Activated effector memory CD4-positive, alpha-beta T cell treated with Interleukin-2 at 50 U/mL for 16 hours (primary cell): Measurements from ENCODE around the gene BAIAP2L2.

Source experiments
- DNase-seq: peaks from one replicate; pipeline ENCODE4 v3.0.0-alpha.2; 2020

Gene BAIAP2L2

DNA sequence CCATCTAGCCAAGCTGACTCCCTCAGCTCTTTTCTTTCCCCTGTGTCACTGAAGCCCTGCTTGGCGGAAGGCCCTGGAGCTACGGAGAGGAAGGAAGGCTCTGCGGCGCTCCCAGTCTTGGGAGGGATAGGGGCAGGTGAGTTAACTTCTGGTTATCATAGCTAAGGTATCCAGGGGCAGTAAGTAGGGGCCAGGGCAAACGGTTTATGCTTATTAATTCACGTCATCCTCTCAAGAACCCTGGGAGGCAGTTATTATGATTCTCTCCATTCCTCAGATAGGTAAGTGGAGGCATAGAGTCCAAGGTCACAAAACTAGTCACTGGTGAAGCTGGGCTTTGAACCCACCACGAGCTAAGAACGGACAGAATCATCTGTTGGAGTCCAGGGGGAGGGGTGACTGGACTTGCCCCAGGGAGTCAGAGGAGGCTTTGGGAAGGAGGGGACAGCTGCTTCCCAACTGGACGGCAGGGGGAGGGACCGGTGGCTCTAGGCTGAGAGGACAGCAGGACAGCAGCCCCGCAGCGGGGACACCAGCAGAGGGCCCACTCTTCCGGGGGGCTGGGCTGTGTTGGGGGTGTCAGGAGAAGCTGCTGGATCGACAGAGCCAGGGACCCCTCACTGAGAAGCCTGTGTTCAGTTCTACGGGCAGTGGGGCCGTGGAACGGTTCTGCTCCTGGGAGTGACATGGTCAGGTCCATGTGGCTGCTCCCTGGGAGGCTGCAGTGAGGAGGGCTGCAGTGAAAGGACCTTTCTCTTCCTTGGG is 3.5 kb downstream of the BAIAP2L2 start:
- DNase-seq = no peak

DNA sequence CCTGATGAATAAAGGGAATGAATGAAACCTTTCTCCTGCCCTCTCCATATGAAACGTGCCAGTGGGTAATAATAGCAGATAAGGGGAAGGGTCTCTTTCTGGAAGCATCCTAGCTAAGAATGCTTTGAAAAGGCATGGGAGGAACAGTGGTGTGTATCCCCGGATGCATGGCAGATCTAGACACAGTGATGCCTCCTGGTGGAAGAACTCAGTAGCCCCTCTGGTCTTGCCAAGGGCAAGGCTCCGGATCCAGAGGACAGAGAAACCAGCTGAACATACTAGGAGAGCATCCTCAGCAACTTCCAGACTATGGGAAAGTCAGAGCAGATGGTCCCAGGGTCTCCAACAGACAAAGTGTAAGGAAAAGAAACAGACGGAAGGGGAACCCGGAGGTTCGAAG is 6.4 kb downstream of the BAIAP2L2 start:
- DNase-seq = no peak

DNA sequence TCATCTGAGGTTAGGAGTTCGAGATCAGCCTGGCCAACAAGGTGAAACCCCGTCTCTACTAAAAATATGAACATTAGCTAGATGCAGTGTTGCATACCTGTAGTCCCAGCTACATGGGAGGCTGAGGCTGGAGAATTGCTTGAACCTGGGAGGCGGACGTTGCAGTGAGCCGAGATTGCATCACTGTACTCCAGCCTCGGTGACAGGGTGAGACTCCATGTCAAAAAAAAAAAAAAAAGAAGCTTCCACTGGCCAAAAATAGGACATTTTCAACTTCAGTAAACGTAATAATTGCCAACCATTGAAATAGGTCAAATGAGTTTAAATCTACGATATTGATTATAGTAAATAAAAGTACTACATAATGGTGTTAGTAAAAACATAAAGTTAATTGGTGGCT is 6.8 kb downstream of the BAIAP2L2 start:
- no peak for DNase-seq

DNA sequence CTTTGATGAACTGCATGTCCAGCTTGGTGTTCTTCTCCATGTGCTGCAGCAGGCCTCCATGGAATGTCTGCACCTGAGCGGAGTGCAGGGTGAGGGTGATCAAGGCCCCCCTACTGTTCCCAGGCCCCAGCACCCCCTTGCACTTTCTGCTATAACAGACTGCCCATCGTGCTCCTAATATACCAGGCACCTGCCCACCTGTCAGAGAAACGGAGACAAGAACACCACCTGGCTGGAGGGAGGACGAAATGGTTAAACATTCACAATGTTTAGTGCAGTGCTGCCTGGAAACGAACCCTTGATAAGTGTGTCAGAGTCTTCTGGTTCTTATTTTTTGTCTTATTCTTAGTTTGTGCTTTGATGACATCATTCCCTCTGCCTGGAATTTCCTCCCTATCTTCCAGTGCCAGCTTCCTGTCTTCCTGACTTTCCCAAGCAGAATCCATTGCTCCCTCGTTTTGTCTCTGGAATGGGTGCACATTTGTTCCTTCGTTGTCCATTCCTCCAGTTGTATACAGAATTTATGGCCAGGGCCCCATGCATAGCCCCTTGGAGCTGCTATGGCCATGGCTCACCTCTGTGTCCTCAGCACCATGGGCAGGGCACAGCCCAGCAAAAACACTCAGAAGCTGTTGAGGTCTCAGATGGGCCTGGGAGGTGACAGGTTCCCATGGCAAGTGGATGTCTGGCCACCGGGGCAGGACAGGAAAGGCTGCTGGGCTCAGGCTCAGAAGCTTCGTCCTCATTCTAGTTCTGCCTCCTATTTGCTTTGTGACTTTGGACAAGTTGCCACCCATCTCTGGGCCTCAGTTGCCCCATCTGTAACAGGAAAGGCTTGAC is 11.9 kb downstream of the BAIAP2L2 start:
- DNase-seq = no peak

DNA sequence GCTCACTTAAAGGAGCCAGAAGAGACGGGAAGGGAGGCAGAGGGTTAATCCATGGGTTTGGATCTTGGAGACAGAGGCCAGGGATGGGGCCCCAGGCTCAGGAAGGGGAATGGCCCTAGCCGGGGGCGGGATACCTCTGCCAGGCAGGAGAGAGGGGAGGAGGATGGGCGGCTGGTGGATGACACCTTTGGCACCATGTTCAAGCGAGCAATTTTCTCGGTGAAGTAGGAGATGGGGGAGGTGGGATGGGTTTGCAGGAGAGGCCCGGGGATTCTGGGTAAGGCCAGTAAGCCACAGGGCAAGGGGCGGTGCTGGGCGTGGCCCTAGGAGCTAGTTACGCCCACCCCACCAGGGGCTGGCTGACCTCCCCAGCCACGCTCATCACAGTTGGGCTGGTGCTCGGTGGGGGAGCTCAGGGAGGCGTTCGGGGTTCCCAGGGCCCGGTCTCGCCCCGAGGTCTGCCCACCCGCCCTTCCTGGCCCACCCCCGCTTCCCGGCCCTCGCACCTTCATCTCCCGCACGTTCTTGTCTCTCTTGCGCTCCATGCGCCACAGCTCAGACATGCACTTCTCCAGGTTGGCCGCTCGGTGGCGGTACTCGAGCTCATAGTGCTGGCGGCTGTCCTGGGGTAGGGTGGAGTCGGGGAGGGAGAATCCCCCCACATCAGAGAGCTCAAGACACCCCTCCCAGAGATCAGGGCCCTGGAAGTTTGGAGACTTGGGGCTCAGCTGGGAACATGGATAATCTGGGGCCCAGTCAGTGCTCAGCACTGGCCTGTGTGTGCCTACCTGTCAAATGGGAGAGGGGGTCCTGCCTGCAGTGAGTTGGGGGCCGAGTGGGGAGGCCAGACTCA is 12.7 kb downstream of the BAIAP2L2 start:
- no peak for DNase-seq

DNA sequence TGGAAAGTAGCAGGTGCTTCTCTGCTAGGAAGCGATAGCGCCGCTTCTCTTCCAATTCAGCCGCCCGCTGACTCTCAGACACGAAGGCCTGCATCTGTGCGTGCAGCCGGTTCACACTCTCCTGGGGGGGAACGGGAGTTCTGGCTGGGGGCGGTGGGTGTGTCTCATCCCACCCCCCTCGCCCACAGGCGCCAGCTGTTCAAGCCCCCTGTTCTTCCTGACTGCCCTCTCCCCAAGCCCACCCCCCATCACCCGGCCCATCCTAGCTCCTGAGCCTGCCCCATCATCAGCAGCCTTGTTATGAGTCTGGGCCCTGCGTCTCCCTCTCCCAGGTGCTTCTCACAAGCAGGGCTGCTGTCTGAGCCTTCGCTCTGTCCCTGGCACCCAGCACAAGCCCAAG is 13.4 kb downstream of the BAIAP2L2 start:
- no peak for DNase-seq

DNA sequence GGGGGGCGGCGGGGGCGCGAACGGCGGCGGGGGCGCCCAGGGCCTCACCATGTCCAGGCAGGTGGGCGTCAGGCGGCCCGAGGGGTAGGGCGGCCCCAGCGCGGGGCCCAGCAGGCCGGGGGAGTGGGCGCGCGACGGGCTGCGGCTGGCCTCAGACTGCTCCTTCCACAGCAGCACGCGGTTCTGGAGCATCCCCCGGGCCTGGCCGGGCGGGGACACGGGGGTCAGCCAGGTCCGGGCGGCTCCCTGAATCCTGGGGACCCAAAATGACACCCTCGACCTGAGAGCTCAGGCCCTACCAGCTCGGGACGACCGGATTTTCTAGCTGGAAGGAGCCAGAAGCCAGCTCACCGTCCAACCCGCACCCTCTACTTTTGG is 21.0 kb downstream of the BAIAP2L2 start:
- DNase-seq = no peak

DNA sequence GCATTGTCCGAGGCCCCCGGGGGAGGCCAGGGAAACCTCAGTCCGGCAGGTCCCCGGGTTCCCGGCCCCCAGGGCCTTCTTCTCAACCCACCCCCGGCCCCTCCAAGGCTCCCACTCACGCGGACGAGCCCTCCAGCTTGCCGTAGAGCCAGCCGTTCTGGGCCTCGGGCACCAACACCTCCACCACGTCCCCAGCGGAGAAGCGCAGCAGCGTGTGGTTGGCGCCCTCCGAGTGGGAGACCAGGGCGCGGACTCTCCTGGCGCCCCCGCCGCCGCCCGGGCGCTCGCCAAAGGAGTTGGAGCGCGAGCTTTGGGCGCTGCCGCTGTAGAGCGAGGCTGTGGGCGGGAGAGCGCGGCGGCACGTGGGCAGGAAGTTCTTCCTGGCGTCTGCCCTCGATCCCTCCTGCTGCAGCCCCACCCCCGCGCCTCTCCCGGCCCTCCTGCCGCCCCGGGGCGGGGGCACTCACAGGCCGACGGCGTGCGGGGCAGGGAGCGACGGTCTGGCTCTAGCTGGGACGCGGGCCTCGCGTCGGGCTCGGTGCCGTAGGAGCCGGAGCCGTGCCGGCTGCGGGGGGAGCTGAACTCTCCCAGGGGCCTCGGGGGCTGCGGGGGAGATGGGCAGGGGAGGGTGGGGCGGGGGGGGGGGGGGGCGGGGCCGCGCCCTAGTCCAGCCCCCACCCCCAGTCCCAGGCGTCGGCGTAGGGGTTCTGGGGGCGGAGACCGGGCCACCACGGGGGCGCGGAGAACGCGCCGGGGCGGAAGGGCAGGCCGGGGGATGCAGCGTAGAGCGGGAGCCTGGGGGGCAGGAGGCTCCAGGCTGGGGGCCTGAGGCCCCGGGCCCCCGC is 21.6 kb downstream of the BAIAP2L2 start:
- no peak for DNase-seq

DNA sequence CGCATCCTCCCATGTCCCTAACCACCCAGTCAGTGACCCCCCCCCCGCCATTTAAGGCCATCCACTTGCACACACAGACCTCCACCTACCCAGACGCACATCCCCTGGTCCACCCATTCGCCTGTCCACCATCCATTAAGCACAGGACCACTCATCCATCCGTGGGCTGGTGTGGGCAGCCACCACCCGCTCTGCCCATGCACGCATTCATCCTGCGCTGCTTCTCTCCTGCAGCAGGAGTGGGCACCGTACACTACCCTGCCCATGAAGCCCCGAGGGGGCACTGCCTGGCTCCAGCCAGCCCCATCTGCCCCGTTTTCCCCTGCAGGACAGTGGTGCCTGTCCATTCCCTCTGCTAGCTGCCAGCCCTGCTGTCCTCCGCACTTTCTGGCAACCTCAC is 22.6 kb downstream of the BAIAP2L2 start:
- DNase-seq = no peak

DNA sequence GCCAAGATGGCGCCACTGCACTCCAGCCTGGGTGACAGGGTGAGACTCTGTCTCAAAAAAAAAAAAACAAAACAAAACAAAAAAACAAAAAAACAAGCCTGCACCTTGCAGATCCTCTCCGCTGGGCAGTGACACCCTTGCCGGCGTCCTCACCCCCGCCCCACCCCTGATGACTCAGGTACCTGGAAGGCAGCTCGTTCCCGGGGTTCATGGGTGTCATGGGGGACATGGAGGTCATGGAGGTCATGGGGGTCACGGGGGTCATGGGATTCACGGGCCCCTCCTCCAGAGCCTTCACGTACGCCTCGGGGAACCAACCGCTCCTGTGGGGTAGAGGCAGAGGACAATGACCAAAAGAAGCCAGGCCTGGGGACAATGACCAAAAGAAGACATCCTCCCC is 23.5 kb downstream of the BAIAP2L2 start:
- DNase-seq = no peak

DNA sequence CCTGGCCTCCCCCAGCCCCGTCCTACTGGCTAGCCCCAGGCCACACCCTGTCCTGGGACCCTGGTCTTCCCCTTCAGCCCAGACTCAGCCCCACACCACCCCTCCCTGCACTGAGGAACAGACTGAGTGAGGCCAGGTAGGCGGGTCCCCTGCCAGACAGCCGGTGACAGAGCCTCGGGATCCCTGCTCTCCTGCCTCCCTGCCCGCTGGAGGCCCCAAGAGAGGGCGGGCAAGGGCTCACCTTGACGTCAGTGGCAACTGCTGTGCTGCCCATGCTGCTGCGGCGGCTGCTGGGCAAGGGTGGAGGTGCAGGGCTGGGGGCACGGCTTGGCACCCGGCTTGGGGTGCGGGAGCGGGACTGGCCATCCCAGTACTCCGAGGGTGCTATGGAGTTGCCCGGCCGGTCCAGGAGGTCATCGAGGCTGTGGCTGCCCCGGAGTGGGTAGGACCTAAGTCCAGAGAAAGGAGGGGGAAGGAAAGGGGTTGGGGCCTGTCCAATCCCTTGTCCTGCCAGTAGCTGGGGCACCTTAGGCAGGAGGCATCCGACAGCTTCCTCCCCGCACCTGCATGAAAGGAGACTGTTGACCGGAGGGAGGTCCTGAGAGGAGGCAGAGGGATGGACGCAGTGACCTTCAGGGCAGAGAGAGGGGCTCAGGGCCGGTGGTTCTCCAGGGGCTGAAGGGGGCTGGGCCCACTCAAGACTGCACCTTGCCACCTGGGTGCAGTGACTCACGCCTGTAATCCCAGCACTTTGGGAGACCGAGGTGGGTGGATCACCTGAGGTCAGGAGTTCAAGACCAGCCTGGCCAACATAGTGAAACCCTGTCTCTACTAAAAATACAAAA is 24.3 kb downstream of the BAIAP2L2 start:
- DNase-seq = no peak

DNA sequence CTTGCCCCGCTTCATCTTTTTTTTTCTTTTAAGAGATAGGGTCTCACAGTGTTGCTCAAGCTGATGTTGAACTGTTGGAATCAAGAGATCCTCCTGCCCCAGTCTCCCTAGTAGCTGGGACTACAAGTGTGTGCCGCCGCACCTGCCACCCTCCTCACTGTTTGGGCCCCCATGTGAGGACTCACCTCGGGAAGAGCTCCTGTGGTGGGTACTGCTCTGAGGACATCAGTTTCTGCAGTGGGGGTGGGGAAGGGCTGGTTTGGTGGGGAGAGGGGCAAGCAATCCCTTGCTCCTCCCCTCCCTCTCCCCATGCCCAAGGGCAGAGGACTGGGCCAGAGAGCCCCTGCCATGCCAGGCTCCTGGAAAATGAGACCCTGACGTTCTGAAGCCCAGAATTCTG is 25.0 kb downstream of the BAIAP2L2 start:
- DNase-seq = no peak

DNA sequence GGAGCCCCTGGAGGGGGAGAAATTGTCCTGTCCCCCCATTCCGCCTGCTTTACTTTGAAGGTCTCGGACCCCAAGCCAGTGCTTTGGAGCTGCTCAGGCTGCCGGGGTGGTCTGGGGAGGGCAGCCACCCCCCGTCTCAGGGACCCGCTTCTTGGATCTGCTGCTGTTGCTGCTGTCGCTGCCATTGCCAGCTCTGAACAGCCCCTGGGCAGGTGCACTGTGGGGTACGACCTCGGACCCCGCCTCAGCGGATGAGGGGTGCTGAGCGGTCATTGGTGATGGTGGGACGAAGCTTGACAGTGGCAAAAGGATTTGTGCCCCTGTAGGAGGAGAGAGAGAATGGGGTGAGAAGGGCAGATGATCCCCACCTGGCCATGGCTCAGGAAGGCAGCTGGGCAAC is 25.4 kb downstream of the BAIAP2L2 start:
- DNase-seq = no peak

DNA sequence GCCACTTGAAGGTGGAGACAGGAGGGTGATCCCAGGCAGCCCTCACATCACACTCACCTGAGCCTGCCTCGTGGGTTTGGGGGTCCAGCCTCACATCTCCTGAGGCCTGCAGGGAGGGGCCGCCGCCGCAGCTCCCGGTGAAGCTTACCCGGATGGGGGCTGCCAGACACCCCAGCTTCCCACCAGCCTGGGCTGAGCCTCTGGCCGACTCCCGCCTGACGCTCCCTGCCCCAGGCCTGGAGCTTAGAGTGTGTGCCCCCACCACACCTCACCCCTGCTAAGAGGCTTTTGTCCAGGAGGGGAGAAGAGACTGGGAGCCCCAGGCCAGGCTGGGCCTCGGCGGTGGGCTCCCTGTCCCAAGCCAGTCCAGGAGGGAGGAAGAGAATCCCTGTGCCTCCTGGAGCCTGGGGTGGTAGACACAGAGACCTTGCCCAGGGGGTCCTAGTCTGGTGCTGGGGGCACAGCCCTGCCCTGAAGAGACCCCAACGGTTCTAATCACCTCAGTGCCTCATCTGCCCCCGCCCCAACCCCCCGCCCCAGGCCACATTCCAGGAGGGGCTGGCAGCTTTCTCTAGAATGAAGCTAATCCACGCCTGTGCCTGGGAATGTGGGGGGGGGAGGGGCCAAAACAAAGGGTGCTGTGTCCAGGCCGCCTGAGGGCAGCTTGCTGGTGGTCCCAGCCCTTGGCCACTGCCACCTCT is 26.4 kb downstream of the BAIAP2L2 start, which contains the start of gene SLC16A8:
Gene SLC16A8 (minus strand): TSS at position 254 of the 701 bp plus-strand sequence. CDS start 1,311 bp downstream, outside the sequence.
- DNase-seq = no peak

DNA sequence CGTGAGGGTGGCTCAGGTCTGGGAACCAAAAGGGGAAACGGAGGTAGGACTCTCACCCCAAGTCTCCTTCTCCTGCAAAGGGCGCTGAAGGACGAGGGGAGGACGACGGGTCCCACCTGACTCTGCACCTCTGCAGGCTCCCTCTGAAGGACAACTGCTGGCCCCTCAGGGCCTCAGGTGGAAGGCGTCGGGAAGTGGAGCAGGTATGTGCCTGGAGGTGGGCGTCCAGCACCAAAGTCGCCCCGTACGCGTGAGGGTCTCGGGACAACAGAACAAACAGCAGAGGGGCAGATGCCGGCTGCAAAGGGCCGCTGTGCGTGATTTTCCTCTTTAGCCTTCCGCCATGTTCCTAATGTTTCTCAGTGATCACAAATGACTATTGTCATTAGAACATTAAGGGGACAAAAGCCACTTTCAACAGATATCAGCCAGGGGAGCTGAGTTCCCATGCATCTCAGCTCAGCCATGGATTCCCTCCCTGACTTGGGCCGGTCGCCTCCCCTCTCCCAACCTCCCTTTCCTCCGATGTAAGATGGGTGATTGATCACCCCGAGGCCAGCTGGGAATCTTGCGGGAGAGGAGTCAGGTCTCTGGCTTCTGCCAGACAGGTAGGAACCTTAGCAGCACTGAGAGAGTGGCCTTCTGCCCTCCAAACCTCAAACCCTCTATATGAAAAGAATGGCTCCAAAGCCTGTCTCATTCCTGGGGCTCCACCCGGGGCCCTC is 27.3 kb downstream of the BAIAP2L2 start:
- no peak for DNase-seq

DNA sequence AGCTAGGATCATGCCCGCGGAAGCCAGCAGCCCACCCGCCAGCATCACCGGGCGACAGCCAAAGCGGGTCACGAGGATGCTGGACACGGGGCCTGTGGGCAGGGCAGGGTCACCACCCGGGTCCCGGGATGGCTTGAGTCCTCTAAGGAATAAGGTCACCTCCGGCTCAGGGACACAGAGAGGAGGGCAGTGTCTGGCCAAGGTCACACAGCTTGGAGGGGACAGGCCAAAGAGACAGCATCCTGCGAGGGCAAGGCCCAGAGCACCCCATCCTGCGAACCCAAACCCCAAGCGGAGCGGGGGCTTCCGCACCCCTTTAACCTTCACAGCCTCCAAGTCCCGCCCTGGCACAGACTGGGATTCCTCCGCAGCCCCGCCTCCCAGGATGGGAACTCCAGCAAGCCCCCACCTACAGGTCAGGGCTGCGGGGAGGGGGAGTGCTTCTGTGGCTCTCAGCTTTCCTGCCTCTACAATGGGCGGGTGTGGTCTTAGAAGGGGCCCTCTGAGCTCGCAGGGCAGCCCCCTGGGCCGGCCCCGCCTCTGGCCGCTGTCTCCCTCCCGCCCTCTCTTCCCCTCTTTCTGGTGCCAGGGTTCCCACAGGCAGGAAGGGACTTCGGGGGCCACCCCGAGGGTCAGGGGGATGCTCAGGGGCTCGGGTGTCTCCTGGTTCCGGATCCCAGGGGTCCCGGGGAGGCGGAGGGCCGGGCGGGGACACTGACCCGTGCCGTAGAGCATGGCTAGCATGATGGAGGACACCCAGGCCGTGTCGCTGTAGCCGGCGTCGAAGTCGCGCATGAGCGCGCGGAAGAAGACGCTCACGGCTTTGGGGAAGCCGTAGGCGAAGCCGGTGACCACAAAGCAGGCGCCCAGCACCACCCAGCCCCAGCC is 28.3 kb downstream of the BAIAP2L2 start:
- DNase-seq = no peak

DNA sequence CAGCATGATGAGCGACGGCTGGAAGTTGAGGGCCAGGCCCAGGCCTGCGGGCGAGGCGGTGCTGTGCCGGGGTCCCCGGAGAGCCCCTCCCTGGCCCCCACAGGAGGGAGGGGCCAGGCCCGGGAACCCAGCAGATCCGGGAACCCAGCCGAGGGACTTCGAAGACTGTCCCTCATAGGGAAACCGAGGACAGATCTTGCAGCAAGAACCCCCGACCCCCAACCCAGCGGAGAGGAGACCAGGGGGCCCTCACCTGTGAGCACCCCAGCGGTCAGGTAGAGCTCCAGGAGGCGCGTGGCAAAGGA is 28.9 kb downstream of the BAIAP2L2 start:
- no peak for DNase-seq

DNA sequence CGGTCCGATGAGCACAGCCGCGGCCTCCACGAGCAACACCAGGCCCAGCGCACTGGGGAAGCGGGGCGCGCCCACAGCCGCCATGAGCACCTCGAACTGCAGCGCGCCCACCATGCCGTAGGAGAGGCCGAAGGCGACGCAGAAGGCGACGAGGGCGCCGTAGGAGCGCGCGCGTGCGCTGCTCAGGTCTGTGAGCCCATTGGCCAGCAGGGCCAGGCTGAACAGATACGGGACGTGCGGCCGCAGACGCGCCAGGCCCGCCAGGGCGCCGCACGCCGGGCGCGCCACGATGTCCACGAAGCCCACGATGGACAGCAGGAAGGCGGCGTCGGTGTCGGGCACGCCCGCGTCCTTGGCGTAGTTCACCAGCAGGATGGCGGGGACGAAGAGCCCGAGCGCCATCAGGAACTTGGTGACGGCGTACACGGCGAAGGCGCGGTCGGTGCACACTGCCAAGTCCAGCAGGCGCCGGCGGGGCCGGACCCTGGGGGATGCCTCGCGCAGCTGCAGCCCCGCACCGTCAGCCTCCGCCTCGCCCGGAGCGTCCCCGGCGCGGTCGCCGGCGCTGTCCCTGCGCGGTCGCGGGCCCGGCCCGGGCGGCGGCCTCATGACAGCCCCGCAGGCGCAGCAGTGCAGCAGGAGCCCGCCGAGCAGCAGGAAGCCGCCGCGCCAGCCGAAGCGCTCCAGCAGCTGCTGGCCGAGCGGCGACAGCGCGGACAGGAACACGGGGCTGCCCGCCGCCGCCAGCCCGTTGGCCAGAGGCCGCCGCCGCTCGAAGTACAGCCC is 29.4 kb downstream of the BAIAP2L2 start:
- no peak for DNase-seq
